GM03348 (cell line): ENCODE measurements around the gene RFFL.
"Not testable (repeated sequence)": the region's sequence is repeated elsewhere in the genome, so short reads cannot be mapped to it uniquely, and the experiment has no call there.

Experiments used
- DNase-seq: peaks from one replicate; pipeline ENCODE4 v3.0.0; 2012; ENCODE audit warnings: low spot score

The RFFL gene, protein sequence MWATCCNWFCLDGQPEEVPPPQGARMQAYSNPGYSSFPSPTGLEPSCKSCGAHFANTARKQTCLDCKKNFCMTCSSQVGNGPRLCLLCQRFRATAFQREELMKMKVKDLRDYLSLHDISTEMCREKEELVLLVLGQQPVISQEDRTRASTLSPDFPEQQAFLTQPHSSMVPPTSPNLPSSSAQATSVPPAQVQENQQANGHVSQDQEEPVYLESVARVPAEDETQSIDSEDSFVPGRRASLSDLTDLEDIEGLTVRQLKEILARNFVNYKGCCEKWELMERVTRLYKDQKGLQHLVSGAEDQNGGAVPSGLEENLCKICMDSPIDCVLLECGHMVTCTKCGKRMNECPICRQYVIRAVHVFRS

DNA sequence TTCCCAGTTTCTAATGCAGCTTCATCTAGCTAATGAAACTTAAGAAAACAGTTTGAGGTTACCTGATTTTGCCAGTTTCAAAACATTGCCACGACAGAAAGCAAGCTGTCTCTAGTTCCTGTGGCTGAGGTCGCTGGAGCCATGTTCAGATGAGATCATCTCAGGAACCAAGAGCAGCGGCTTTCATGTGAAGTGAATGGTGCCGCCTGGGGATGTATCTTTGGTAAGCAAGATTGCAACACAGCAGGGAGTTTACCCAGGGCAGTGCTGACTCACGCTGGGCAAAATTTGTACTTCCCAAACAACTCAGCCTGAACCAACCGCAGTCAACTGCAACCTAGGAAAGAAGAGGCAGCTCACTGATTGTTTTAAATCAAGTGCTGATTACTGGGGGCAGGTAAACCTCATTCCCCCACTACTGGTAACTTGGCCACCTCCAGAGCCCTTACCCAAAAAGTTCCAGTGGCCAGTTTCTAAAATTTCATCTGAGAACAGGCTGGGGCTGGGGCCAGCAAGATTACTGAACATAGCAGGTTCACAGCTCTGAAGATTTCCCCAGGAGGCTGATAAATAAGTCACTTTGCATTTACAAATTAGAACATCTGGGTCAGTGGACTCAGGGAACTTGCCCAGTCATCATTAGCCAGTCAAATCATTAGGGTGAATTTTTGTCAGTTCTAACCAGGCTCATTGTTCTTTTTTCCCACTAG lies at the start of gene RFFL:
RFFL (minus strand) TSS at position 194 of the 710 bp plus-strand sequence. CDS start 37,154 bp downstream, outside the sequence.
- peak; percentile 93 for DNase-seq

DNA sequence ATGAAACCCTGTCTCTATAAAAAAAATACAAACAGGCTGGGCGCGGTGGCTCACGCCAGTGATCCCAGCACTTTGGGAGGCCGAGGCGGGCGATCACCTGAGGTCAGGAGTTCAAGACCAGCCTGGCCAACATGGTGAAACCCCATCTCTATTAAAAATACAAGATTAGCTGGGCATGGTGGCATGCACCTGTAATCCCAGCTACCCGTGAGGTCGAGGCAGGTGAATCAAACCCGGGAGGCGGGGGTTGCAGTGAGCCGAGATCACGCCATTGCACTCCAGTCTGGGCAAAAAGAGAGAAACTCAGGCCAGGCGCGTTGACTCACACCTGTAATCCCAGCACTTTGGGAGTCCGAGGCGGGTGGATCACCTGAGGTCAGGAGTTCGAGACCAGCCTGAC lies 47.3 kb upstream of the RFFL start:
- DNase-seq = not testable (repeated sequence)

DNA sequence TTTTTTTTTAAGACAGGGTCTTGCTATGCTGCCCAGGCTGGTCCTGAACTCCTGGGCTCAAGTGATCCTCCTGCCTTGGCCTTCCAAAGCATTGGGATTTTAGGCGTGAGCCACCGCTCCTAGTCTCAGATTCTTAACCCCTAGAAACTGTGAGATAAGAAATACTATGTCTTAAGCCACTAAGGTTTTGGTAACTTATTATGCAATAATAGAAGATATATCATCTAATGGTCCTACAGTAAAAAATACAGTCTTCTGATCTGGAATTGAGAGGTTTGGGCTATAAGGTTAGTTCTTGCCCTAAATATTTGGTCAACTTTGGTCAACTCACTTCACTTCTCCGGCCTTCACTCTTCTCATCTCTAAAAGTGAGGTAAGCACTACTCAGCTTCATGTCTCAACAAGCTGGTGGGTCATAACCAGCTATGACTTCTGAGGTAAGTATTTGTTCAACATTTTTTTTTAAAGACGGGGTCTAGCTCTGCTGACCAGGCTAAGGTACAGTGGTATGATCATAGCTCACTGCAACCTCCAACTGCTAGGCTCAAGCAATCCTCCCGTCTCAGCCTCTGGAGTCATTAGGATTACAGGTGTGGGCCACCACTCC lies 41.4 kb upstream of the RFFL start:
- no peak for DNase-seq

DNA sequence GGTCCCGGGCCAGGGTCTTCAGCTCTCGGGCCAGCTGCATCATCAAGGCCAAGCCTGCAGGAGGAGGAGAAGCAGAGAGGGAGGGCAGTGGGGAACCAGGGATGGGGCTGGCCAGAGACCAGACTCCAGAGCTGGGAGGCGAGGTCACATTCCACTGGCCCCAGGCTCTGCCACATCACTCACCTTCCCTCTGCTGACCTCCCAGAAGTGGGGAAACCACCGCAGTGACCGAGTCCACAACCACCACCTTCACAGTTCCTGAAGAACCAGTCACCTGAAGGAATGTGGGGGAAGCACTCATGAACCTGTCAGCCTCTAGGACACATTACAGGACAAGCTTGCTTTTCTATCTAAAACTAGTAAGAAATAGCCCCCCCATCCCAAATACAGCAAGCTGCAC lies 39.8 kb upstream of the RFFL start:
- DNase-seq = no peak

DNA sequence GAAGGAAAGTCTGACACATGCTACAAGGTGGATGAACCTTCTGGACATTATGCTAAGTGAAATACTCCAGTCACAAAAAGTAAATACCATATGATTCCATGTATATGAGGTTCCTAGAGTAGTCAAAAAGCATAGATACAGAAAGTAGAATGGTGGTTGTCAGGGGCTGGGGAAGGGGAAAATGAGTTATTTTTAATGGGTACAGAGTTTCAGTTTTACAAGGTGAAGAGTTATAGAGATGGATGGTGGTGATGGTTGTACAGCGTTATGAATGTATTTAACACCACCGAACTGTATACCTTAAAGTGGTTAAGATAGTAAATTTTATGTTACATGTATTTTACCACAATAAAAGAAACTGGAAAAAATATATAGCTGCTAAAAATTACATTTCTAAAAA lies 38.2 kb upstream of the RFFL start:
- no peak for DNase-seq

DNA sequence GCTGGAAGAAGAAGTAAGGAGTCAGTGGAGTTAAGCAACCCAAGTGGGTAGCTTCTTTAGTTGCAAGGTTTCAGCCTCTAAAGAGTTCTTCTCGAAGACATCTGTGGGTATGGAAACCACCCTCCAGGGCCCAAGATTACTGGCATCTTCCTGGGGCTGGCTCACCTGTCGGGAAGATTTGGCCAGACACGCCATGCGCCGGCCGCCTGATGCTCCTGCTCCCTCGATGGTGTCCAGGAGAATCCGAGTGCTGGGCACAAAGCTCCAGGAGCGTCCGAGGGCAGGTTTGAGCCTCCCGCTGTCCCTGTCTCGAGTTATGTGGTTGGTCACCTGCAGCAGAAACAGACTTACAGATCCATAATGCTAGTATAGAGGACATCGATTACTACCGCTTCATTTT lies 37.5 kb upstream of the RFFL start:
- DNase-seq = no peak

DNA sequence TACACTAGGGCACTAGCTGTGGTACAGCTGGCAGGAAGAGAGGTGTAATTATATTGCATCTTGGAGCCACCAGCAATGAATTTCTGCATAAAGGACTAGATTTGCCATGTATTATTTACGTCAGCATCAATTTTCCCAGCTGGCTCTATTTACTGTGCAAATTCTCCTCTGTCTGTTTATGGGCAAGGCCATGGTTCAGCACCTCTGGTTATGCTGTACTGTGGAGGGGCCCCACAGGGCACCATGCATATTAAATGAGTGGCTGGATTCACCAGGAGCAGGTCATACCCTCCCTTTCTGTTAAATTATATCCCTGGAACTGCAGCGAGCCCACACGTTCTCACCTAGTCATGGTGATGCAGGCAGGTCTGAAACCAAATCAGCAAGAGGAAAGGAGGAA lies 36.4 kb upstream of the RFFL start:
- DNase-seq = no peak

DNA sequence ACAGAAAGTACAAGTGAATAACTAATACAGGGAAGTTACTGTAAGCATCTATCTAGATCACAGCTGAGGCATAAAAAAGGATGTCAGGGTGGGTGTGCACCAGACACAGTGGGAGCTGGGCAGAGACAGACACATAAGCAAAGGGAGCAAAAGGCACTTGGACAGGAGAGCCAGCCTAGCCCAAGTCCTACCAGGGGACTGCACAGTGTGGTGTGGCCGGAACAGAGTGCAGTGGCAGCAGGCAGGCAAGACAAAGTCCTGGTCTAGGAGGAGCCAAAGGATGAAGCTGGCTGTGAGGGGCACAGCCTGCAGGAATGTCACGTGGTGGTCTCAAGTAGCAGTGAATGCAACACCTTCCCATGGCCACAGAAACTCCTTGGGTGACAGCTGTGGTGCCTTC lies 34.3 kb upstream of the RFFL start:
- no peak for DNase-seq

DNA sequence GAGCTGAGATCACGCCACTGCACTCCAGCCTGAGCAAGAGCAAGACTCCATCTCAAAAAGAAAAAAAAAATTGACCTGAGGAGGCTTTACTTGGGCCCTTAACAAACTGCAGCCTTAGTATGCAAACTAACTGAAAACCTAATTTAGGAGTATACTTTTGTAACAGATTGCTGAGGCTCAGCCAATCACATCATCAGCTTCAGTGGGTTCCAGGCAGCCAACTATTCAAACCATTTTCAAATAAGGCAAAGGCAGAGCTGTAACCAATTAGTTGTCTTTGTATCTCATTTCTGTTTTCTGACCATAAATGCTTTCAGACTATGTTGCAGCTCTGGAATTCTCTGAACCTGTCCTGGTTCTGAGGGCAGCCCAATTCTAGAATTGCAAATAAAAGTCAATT lies 32.2 kb upstream of the RFFL start:
- no peak for DNase-seq

DNA sequence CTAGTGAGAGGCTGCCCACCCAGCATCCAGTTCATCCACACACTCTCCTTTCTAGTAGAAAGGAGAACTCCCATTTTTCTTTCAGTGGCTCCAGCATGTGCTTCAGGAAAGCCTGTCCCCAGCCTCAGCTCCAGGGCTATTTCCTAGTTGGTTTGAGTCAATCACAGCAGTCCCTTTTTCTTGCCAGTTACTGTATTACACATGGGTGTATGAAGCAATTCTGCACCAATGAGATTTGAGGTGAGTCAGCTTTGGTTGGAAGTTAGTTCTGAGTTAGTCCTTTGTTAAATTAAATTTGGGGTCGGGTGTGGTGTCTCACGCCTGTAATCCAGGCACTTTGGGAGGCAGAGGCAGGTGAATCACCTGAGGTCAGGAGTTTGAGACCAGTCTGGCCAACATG lies 31.4 kb upstream of the RFFL start:
- peak; percentile 82 for DNase-seq

DNA sequence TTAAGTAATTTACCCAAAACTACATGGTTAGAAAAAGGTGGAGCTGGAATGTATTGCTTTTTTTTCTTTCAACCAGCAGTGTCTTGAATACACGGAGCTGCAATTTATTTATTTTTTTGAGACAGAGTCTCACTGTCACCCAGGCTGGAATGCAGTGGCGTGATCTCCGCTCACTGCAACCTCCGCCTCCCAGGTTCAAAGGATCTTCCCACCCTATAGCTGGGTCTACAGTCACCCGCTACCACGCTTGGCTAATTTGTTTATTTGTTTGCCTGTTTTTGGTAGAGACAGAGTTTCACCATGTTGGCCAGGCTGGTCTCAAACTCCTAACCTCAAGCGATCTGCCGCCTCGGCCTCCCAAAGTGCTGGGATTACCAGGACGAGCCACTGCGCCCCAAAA lies 27.2 kb upstream of the RFFL start:
- DNase-seq = not testable (repeated sequence)

DNA sequence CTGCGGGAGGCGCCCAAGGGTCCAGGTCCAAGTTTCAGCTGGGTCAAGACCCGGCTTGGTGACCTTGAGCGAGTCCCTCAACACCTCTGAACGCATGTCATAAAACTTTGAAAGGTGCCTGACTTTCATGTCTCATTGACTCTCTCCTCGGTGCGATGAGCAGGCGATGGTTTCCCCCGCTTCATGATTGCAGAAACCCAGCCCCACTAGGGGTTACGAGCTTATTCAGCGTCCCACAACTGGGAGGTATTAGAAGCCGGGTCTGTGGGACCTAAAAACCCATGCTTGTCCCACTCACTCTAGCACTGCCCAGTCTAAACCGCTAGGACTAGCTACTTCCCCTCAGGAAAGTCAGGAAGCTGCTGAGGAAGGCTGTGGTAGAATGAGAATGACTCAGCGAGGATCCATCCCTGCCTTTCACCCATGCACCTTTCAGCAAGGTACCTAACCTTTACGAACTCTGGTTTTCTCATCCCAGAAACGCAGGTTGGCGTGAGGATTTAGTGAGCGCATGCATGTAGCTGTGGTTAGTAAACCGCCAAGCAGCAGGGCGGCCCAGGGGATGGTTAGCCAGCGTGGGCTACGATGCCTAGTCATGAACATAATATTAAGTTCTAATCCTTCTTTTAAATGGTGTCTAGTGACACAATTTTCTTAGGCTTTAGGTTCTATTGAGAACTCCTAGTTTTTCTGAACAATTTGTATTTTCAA lies 26.2 kb upstream of the RFFL start:
- DNase-seq = peak; percentile 39

DNA sequence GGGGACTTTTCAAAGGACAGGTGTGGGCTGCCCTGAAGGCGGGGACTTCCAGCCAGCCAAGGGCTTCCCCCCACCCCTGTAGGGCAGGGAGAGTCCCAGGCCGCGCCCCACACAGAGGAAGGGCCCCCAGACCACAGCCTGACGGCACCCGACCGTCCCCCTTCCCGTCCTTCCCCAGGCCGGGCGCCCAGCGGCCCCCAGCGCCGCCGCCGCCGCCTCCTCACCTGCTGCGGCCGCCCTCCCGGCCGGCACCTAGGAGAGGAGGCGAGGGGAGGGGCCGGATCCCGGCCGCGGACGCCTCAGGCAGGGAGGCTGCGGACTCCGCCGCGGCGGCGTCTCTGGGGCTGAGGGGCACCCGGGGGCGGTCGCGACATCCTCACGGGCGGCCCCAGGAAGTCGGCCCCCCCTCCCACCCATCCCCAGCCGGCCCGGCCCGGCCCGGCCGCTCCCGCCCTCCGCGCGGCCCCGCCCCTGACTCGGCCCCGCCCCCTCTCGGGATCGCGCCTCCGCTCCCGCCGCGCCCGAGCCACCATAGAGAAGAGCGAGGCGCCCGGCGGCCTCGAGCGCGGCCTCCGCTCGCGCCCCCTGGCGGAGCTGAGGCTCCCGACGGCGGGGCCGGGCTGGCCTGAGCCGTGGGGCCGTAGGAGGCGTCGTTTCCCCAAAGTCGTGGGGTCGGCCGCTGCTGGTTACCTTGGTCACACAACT lies 25.5 kb upstream of the RFFL start:
- DNase-seq = peak; percentile 97

DNA sequence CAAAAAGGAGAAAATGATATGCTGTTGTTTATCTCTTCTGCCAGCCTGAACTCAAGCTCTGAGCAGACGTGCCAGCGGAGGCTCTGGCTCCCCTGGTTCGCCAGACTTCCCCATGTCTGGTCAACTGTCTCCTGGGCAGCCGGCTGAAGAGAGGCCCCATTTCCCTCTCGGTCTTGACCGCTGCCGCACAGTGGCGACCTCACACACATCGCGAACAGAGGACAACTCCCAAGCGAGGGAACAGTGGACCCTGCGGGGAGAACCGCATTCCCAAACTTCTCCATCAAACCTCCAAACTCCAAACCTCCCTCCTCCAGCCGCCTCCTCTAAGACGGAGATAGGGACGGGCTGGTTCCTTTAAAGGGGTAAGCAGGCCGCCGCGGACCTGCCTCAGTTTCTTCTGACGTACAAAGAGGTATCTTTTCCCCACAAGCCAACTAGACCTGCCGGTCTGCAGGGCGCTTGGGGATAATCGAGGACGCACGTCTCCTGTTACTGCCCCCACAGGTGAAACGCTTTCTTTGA lies 24.9 kb upstream of the RFFL start:
- DNase-seq = peak; percentile 58

DNA sequence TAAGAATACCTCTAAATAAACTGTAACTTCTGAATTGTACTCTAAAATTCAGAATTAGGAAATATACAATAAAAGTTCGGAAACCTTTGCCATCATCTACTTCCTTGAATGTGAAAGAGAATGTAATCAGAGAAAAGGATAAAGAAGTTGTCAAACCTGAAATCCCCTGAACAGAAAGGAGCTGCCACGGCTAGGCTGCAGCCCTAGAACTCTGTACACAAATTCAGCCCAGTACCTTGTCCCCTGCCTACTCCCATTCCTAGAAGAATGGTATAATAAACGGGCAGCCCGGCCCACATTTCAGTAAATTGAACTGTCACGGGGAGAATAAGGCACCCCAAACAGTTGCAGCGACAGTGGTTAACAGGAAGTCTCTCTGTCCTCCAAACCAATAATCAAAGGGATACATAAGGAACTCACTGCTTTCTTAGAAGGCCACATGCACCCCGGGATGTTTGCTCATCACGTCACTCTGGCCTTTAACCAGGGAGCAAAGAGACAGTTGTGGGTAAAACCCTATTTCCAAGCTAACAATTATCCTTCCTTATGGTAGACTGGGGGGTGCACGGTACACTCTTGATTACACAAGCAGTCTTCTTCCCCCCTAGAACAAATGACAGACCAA lies 24.3 kb upstream of the RFFL start:
- peak; percentile 28 for DNase-seq

DNA sequence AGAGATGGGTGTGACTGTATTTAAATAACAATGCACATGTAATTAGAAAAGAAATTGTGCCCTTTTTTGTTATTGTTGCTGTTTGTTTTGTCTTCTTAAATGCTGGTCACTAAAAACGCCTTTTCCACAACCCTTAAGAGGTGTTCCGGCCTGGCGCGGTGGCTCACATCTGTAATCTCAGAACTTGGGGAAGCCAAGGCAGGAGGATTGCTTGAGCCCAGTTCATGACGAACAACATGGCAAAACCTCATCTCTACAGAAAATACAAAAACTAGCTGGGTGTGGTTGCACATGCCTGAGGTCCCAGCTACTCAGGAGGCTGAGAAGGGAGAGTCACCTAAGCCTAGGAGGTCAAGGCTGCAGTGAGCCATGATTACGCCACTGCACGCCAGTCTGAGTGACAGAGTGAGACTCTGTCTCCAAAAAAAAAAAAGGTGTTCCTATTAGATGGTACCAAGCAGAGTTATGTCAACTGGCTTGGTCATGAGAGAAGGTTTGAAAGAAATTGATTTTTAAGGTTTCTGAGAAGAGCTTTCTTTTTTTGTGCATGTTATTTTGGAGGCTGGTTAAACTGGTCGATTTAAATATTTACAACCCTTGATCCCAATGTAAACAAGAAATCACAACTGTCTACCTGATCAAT lies 23.5 kb upstream of the RFFL start:
- DNase-seq = no peak

DNA sequence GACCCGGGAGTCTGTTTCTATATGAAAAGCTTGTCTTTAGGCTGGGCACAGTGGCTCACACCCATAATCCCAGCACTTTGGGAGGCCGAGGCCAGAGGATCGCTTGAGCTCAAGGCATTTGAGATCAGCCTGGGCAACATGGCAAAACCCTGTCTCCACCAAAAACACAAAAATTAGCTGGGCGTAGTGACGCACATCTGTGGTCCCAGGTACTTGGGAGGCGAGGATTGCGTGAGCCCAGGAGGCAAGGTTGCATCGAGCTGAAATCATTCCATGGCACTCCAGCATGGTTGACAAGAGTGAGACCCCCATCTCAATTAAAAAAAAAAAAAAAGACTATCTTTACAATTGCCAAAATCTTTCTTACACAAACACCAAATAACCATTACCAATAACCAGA lies 22.7 kb upstream of the RFFL start:
- no peak for DNase-seq

DNA sequence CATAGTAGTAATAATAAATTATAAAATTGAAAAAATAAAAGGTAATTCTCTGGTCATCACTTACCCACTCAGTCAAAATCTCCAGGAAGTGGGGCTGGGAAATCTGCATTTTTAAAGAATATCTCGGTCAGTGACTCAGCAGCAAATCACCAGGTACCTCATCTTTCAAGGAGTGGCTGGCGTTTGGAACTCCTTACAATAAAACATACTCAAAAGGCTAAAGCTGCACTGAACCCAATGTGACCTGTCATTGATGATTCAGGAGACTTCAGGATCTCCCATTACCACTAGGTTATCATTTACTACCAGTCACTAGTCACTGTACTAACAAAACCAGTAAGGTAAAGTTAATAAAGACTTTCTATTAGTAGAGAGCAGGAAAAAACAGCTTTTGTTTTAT lies 21.5 kb upstream of the RFFL start:
- peak; percentile 24 for DNase-seq

DNA sequence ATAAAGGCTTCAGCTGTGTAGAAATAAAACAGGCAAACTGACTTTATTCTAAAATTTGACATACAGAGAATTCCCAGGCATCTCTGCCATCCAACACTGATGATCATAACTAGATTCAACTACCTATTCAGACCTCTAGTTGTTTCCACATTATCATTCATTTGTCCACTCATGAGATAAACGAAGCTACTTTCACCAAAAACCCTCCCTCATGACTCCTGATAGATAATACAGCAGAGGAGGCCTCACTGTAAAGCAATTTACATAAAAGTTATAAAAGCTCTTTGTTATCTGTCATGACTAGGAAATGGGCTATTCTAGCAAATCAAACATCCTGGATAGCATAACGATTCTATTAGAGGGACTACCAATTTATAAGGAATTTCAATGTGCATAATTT lies 19.6 kb upstream of the RFFL start:
- DNase-seq = no peak

DNA sequence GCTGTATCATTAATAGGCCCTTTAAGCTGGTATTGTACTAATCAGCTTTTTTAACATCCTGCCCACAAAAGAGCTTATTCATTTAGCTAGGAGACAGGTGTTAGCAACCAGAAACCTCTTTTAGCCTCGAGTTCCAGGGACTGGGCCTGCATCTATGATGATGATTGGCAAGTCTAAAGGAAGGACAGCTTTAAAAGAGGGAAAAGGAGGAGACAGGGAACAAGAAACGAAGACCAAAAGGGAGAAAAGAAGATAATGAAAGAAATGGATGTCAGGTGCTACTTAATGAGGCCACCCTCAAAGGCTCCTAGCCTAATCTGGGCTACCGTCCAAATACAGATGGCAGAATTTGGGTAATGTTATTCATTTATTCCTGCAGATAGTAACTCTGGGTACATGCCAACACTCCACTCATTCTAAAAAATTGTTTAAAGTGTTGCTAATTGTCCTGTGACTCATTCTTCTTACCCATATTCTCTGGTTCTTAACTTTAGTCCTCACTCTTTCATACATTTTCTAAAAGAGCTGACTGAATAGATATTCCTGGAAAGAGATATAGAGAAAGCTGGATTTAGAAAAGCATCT lies 18.7 kb upstream of the RFFL start:
- peak; percentile 64 for DNase-seq
